Breast epithelium (tissue), 3 donors: ENCODE measurements around the gene GNB5.

Experiments
- CTCF ChIP-seq, 3 donors: fragments of 450-650 bp; IDR thresholded peaks; one replicate each; pipeline ENCODE4 v1.5.1; 2016 to 2017; ENCODE audit warnings: antibody characterized with exemption in 3 of 3, mild to moderate bottlenecking in 3 of 3, moderate library complexity in 3 of 3
- POLR2A ChIP-seq: fragments of 450-650 bp; IDR thresholded peaks from one replicate; pipeline ENCODE4 v1.6.1; 2016; ENCODE audit warnings: antibody characterized with exemption, mild to moderate bottlenecking, moderate library complexity

DNA sequence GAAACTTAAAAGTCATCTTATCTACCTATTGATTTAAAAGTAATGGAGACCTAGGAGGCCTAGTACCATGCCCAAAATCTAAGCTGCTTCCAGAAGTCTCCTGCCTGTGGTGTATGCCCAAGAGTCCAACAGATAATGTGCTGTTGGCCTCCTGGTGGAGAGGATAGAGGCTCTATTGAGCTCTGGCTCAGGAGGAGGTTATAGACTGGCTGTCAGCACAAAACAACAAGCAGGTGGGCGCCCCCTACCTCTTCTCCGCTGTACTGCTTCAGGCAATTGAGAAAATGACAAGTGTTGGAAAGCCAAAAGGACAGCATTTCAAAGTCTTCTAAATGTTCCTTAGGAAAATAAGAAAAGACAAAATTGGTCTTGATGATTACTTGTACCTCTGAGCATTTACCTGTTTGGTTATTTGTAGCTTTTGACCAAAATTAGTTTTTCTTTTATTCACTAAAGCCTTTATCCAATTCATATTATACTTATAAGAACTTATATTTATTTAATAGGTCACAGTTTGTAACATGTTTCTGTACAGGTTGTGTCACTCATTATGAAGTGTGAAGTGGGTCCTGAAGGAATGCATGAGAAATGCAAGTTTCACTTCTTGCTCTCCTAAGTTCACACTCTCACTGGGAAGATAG lies 17.2 kb upstream of the GNB5 start:
- TF ChIP-seq POLR2A (no peak), CTCF (IDR thresholded peaks at IDR 0.05) (peak; percentile 15 to 39 (median 30))
